HepG2 (cell line): Measurements from ENCODE around the gene SAE1. TPM values are rescaled to one million over a fixed set of nuclear protein-coding genes. Genes with fewer than 3 reads are reported as not detected.

Experiments used
- AKAP8 ChIP-seq: sonication (generic); formaldehyde crosslinking; IDR thresholded peaks from 2 replicates; pipeline ENCODE4 v1.5.1; 2020; ENCODE audit warnings: mild to moderate bottlenecking, missing genetic modification reagents
- IRF1 ChIP-seq: sonication (generic); formaldehyde crosslinking; IDR thresholded peaks from 2 replicates; pipeline ENCODE4 v1.4.0; 2020; ENCODE audit warnings: low read depth, mild to moderate bottlenecking, missing genetic modification reagents
- JDP2 ChIP-seq: sonication (generic); formaldehyde crosslinking; IDR thresholded peaks from 2 replicates; pipeline ENCODE4 v1.8.1; 2022; ENCODE audit warnings: missing genetic modification reagents, borderline replicate concordance
- RBFOX2 ChIP-seq: fragments of 200-400 bp; formaldehyde crosslinking; IDR thresholded peaks from 2 replicates; pipeline ENCODE4 v1.6.1; 2017; ENCODE audit warnings: low read depth, mild to moderate bottlenecking, low read length
- RXRB ChIP-seq: IDR thresholded peaks from 2 replicates; pipeline ENCODE4 v1.6.1; 2016; ENCODE audit warnings: borderline replicate concordance, missing genetic modification reagents, missing compliant biosample characterization
- TFDP1 ChIP-seq: IDR thresholded peaks from 2 replicates; pipeline ENCODE4 v1.6.1; 2016; ENCODE audit warnings: missing compliant biosample characterization, missing genetic modification reagents, borderline replicate concordance
- ZBTB7A ChIP-seq: sonication (generic); formaldehyde crosslinking; IDR thresholded peaks from 2 replicates; pipeline ENCODE4 v1.8.0; 2022; ENCODE audit warnings: mild to moderate bottlenecking, missing genetic modification reagents
- ZFP36 ChIP-seq: fragments of 150-350 bp; IDR thresholded peaks from 2 replicates; pipeline ENCODE4 v1.6.1; 2018; ENCODE audit warnings: borderline replicate concordance, low read length, low read depth; ENCODE audit not compliant: partially characterized antibody
- ZNF232 ChIP-seq: sonication (generic); formaldehyde crosslinking; IDR thresholded peaks from 2 replicates; pipeline ENCODE4 v1.4.0; 2020; ENCODE audit warnings: missing genetic modification reagents, borderline replicate concordance
- ZNF362 ChIP-seq: sonication (generic); formaldehyde crosslinking; IDR thresholded peaks from 2 replicates; pipeline ENCODE4 v1.4.0; 2020; ENCODE audit warnings: missing genetic modification reagents, mild to moderate bottlenecking, borderline replicate concordance
- ZNF660 ChIP-seq: sonication (generic); formaldehyde crosslinking; IDR thresholded peaks from 2 replicates; pipeline ENCODE4 v1.5.1; 2020; ENCODE audit warnings: mild to moderate bottlenecking, low read depth, missing genetic modification reagents, borderline replicate concordance
- ZNF850 ChIP-seq: sonication (generic); formaldehyde crosslinking; conservative IDR thresholded peaks from 2 replicates; pipeline ENCODE4 v1.9.0; 2021; ENCODE audit warnings: mild to moderate bottlenecking, missing genetic modification reagents
- ZNF879 ChIP-seq: sonication (generic); formaldehyde crosslinking; IDR thresholded peaks from 2 replicates; pipeline ENCODE4 v1.8.1; 2023; ENCODE audit warnings: missing genetic modification reagents
- polyA plus RNA-seq, 8 experiments: library from polyadenylated mRNA; depleted of rRNA in 3 of 8; stranded (reverse) in 7 of 8; unstranded in 1 of 8; fragments of >200 nt; fragmentation: Illumina TruSeq in 4 of 8; extraction: Trizol in 4 of 8; gene quantifications; 2 replicates each; pipeline versions ENCODE4 v1.2.1 to v1.2.3, GENCODE V29; 2011 to 2016; ENCODE audit warnings: low read depth in 4 of 8, missing spikeins in 1 of 8, mixed read lengths in 1 of 8; ENCODE audit not compliant: insufficient read depth in 1 of 8
- total RNA-seq, 5 experiments: library from RNA; depleted of rRNA; stranded (reverse); fragments of >200 nt; fragmentation: Illumina TruSeq; extraction: Trizol; gene quantifications; 2 replicates each; pipeline ENCODE4 v1.2.3, GENCODE V29; 2016; ENCODE audit warnings: low read depth in 1 of 5
- TF ChIP-seq, protein P1 (sequence below): sonication (generic); formaldehyde crosslinking; IDR thresholded peaks from 2 replicates; pipeline ENCODE4 v1.4.0; 2020; ENCODE audit warnings: mild to moderate bottlenecking, missing genetic modification reagents
- TF ChIP-seq, protein P2 (sequence below), 2 experiments: fragments of 450-650 bp in 1 of 2; sonication (generic) in 1 of 2; formaldehyde crosslinking in 1 of 2; IDR thresholded peaks; 2 replicates each; pipeline versions ENCODE4 v1.6.1 to v1.8.0; 2016 to 2022; ENCODE audit warnings: antibody characterized with exemption in 1 of 2, mild to moderate bottlenecking in 1 of 2, missing genetic modification reagents in 1 of 2

SAE1 gene
- total and polyA plus RNA-seq, 2 of the 13 experiments (the other 11 are each of a cell fraction or from before 2014, with no cell fraction given) = 87.6 to 197 TPM

- TF ChIP-seq IRF1 (no peak), AKAP8 (CRISPR knock-in tag) (no peak), JDP2 (CRISPR knock-in tag) (no peak; the same call in 1 of the 2 replicates), TFDP1 (CRISPR knock-in tag) (peak; percentile 54; the same call in 1 of the 2 replicates), ZNF660 (no peak), ZBTB7A (CRISPR knock-in tag) (peak; percentile 66), RBFOX2 (peak; percentile 88), ZNF850 (CRISPR knock-in tag) (no peak), ZNF362 (CRISPR knock-in tag) (no peak), ZNF879 (CRISPR knock-in tag) (no peak), ZFP36 (no peak), ZNF232 (CRISPR knock-in tag) (peak; percentile 86; the same call in 1 of the 2 replicates), RXRB (CRISPR knock-in tag) (no peak)
- TF ChIP-seq, protein P1, sequence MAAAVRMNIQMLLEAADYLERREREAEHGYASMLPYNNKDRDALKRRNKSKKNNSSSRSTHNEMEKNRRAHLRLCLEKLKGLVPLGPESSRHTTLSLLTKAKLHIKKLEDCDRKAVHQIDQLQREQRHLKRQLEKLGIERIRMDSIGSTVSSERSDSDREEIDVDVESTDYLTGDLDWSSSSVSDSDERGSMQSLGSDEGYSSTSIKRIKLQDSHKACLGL (CRISPR knock-in tag) = peak; percentile 77; the same call in 1 of the 2 replicates
- TF ChIP-seq, protein P2, sequence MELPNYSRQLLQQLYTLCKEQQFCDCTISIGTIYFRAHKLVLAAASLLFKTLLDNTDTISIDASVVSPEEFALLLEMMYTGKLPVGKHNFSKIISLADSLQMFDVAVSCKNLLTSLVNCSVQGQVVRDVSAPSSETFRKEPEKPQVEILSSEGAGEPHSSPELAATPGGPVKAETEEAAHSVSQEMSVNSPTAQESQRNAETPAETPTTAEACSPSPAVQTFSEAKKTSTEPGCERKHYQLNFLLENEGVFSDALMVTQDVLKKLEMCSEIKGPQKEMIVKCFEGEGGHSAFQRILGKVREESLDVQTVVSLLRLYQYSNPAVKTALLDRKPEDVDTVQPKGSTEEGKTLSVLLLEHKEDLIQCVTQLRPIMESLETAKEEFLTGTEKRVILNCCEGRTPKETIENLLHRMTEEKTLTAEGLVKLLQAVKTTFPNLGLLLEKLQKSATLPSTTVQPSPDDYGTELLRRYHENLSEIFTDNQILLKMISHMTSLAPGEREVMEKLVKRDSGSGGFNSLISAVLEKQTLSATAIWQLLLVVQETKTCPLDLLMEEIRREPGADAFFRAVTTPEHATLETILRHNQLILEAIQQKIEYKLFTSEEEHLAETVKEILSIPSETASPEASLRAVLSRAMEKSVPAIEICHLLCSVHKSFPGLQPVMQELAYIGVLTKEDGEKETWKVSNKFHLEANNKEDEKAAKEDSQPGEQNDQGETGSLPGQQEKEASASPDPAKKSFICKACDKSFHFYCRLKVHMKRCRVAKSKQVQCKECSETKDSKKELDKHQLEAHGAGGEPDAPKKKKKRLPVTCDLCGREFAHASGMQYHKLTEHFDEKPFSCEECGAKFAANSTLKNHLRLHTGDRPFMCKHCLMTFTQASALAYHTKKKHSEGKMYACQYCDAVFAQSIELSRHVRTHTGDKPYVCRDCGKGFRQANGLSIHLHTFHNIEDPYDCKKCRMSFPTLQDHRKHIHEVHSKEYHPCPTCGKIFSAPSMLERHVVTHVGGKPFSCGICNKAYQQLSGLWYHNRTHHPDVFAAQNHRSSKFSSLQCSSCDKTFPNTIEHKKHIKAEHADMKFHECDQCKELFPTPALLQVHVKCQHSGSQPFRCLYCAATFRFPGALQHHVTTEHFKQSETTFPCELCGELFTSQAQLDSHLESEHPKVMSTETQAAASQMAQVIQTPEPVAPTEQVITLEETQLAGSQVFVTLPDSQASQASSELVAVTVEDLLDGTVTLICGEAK (IDR thresholded peaks at IDR 0.05) = no peak
- TF ChIP-seq, protein P2 (CRISPR knock-in tag; IDR thresholded peaks at IDR 0.05) = no peak
These were observed 100.8 kb downstream of the SAE1 start (continued) for GRCh38 chr19:47231215-47232054.
